Testis (tissue), 3 donors: ENCODE results near the gene ADM2. TPM values are rescaled to one million over a fixed set of nuclear protein-coding genes. Genes with fewer than 3 reads are reported as not detected.

ENCODE experiments used
- DNase-seq: peaks from one replicate; pipeline ENCODE4 v3.0.0-alpha.2; 2019
- H3K27ac ChIP-seq, 2 donors: fragments of 200-600 bp; sonication (generic); one replicate each; pipeline ENCODE4 v1.5.1; 2019
- H3K27me3 ChIP-seq: fragments of 200-600 bp; sonication (generic); one replicate; pipeline ENCODE4 v1.5.1; 2019
- H3K36me3 ChIP-seq: fragments of 200-600 bp; sonication (generic); one replicate; pipeline ENCODE4 v1.5.1; 2017; ENCODE audit warnings: low read depth; ENCODE audit errors: missing control alignments
- H3K4me1 ChIP-seq: fragments of 200-600 bp; sonication (generic); one replicate; pipeline ENCODE4 v1.5.1; 2019
- H3K4me3 ChIP-seq, 2 donors: fragments of 200-600 bp; sonication (generic); one replicate each; pipeline ENCODE4 v1.5.1; 2017 to 2019
- H3K9me3 ChIP-seq: fragments of 200-600 bp; sonication (generic); one replicate; pipeline ENCODE4 v1.5.1; 2017
- CTCF ChIP-seq, 3 experiments: fragments of 450-650 bp in 2 of 3; fragments of 200-600 bp in 1 of 3; sonication (generic) in 1 of 3; IDR thresholded peaks; one replicate each; pipeline ENCODE4 v1.5.1; 2016 to 2019; ENCODE audit warnings: antibody characterized with exemption in 3 of 3, mild to moderate bottlenecking in 2 of 3, moderate library complexity in 1 of 3
- POLR2A ChIP-seq: fragments of 450-650 bp; IDR thresholded peaks from one replicate; pipeline ENCODE4 v1.6.1; 2017; ENCODE audit warnings: antibody characterized with exemption, mild to moderate bottlenecking, moderate library complexity
- WGBS, 2 donors: methylation state at CpG; one replicate each; pipeline ENCODE4 v1.1.5; 2018; 5-methylcytosine and 5-hydroxymethylcytosine counted together
- intact Hi-C: fragments of 100-400 bp; cut with DNase I; formaldehyde crosslinking; loops from one replicate; pipeline ENCODE4 v1.15.1; 2023; ENCODE audit warnings: low total_unique reads
- polyA plus RNA-seq: library from polyadenylated mRNA; stranded (reverse); fragments of 350-450 nt; fragmentation: Illumina TruSeq; extraction: RNeasy Lipid Tissue Mini Kit (QIAGEN cat#74804); gene quantifications from one replicate; pipeline ENCODE4 v1.2.3, GENCODE V29; 2014; ENCODE audit warnings: low read depth, low replicate concordance; ENCODE audit not compliant: insufficient read depth
- total RNA-seq, 2 donors: library from RNA; depleted of rRNA; stranded (reverse); fragments of >200 nt; gene quantifications; one replicate each; pipeline ENCODE4 v1.2.3, GENCODE V29; 2016

ADM2 gene
- total and polyA plus RNA-seq, 3 donors from 2014 or later: 0.99 to 1.9 (median 1.0) TPM

- Histone ChIP-seq H3K9me3 (no peaks in the 10 kb centered on the region), H3K36me3 (no peaks in the 10 kb centered on the region), H3K27ac (no peak overlapping the region), H3K4me1 (no peaks in the 10 kb centered on the region), H3K27me3 (no peaks in the 10 kb centered on the region), H3K4me3 (no peak overlapping the region)
- 85% methylated on average over 20 to 34 of the region's 34 CpGs for WGBS, 2 donors
- TF ChIP-seq CTCF (IDR thresholded peaks at IDR 0.05) (no peak), POLR2A (no peak)
- intact Hi-C loops: no loop called here
- DNase-seq: no peak
Observed at GRCh38 chr22:50456466-50457234, 24.7 kb upstream of the ADM2 start.

- 90 to 91% methylated on average over 20 to 22 of the region's 22 CpGs for WGBS, 2 donors
- H3K36me3 ChIP-seq: no peaks in the 10 kb centered on the region
- intact Hi-C loops: no loop called here
Observed at GRCh38 chr22:50459016-50459415, 22.3 kb upstream of the ADM2 start.

GRCh38 chr22:50459496-50460140 is 21.7 kb upstream of the ADM2 start:
- TF ChIP-seq CTCF (IDR thresholded peaks at IDR 0.05) (no peak), POLR2A (no peak)
- 90 to 94% methylated on average over 21 to 41 of the region's 41 CpGs for WGBS, 2 donors
- H3K9me3 ChIP-seq: no peaks in the 10 kb centered on the region
- H3K27me3 ChIP-seq: no peaks in the 10 kb centered on the region
- intact Hi-C loops: no loop called here
- H3K36me3 ChIP-seq: no peaks in the 10 kb centered on the region
- H3K4me1 ChIP-seq: no peaks in the 10 kb centered on the region
- H3K27ac ChIP-seq: no peak overlapping the region
- DNase-seq: no peak
- H3K4me3 ChIP-seq: no peak overlapping the region

More at GRCh38 chr22:50459016-50459415, 22.3 kb upstream of the ADM2 start:
- TF ChIP-seq CTCF (IDR thresholded peaks at IDR 0.05) (no peak), POLR2A (no peak)
- no peaks in the 10 kb centered on the region for H3K9me3 ChIP-seq
- no peak overlapping the region for H3K4me3 ChIP-seq
- no peak overlapping the region for H3K27ac ChIP-seq
- no peaks in the 10 kb centered on the region for H3K27me3 ChIP-seq
- no peak for DNase-seq
- no peaks in the 10 kb centered on the region for H3K4me1 ChIP-seq

- Histone ChIP-seq H3K4me3 (no peak overlapping the region), H3K9me3 (no peaks in the 10 kb centered on the region), H3K27me3 (no peaks in the 10 kb centered on the region), H3K36me3 (no peaks in the 10 kb centered on the region), H3K4me1 (no peaks in the 10 kb centered on the region), H3K27ac (no peak overlapping the region)
- DNase-seq: no peak
- 96% methylated on average over 13 to 17 of the region's 17 CpGs for WGBS, 2 donors
- intact Hi-C loops: no loop called here
- no peak for TF ChIP-seq CTCF (IDR thresholded peaks at IDR 0.05)
- no peak for TF ChIP-seq POLR2A
Observed at GRCh38 chr22:50460938-50461337, 20.4 kb upstream of the ADM2 start.
